GM13976 (cell line): ENCODE measurements around the gene PDZK1IP1.

Experiments used
- DNase-seq: peaks from one replicate; pipeline ENCODE4 v3.0.0; 2012; ENCODE audit warnings: low spot score
- CTCF ChIP-seq: IDR thresholded peaks from 2 replicates; pipeline ENCODE4 v1.5.1; 2012; ENCODE audit warnings: borderline replicate concordance, mild to moderate bottlenecking; ENCODE audit not compliant: insufficient read depth; ENCODE audit errors: extremely low read depth, missing control alignments, control extremely low read depth
- in situ Hi-C: fragments of 300-500 bp; cut with MboI; formaldehyde crosslinking; loops from one replicate; pipeline ENCODE4 v1.12.0; 2022; ENCODE audit warnings: low sequenced_read_pairs, mixed read lengths, inconsistent platforms; ENCODE audit not compliant: unreplicated experiment

PDZK1IP1 gene

GRCh38 chr1:47189844-47190508, at the start of gene PDZK1IP1:
Gene PDZK1IP1, minus strand, starts transcription at chr1:47190036. Its CDS starts 104 bp downstream, at chr1:47189932.
- DNase-seq = no peak
- in situ Hi-C loops = loop anchor here (25.0 kb wide), 1 partner anchor 522 kb away; no protein-coding TSS in a partner anchor
- no peak for TF ChIP-seq CTCF

- no peak for TF ChIP-seq CTCF
Observed at GRCh38 chr1:47238935-47239592, 49.2 kb upstream of the PDZK1IP1 start.

GRCh38 chr1:47235806-47236205, 46.0 kb upstream of the PDZK1IP1 start:
- in situ Hi-C loops = no loop called here
- no peak for DNase-seq
- no peak for TF ChIP-seq CTCF

More at GRCh38 chr1:47238935-47239592, 49.2 kb upstream of the PDZK1IP1 start:
- in situ Hi-C loops = no loop called here
- DNase-seq = no peak

- in situ Hi-C loops = no loop called here
- TF ChIP-seq CTCF = no peak
- DNase-seq = no peak
Observed at GRCh38 chr1:47235241-47235681, 45.4 kb upstream of the PDZK1IP1 start.

- no peak for TF ChIP-seq CTCF
- DNase-seq = no peak
- in situ Hi-C loops = no loop called here
Observed at GRCh38 chr1:47233186-47233585, 43.4 kb upstream of the PDZK1IP1 start.

GRCh38 chr1:47232187-47232874, 42.5 kb upstream of the PDZK1IP1 start, which contains the start of gene TAL1:
Gene TAL1, minus strand, starts transcription at chr1:47232225. Its CDS starts 6,337 bp downstream, at chr1:47225888.
- in situ Hi-C loops = no loop called here
- no peak for DNase-seq
- no peak for TF ChIP-seq CTCF
